Liver (tissue), 9 donors: ENCODE data around the gene SUGCT. TPM values are rescaled to one million over a fixed set of nuclear protein-coding genes. Genes with fewer than 3 reads are reported as not detected.

Experiments
- DNase-seq: peaks from one replicate; pipeline ENCODE4 v3.0.0-alpha.2; 2017; ENCODE audit warnings: low spot score
- H3K27ac ChIP-seq, 2 donors: one replicate each; pipeline ENCODE4 v1.7.0; 2013; ENCODE audit warnings: inconsistent platforms in 2 of 2, low read length in 2 of 2, control low read depth in 1 of 2, low read depth in 1 of 2, mild to moderate bottlenecking in 1 of 2
- H3K27me3 ChIP-seq, 4 donors: one replicate each; pipeline versions ENCODE4 v1.6.1 to v1.7.0; 2013; ENCODE audit warnings: low read length in 3 of 4, inconsistent platforms in 1 of 4, mild to moderate bottlenecking in 1 of 4, moderate library complexity in 1 of 4; ENCODE audit not compliant: control insufficient read depth in 4 of 4, insufficient read depth in 4 of 4
- H3K36me3 ChIP-seq, 4 donors: one replicate each; pipeline versions ENCODE4 v1.6.1 to v1.7.0; 2013; ENCODE audit warnings: low read length in 3 of 4, mild to moderate bottlenecking in 3 of 4, low read depth in 1 of 4, moderate library complexity in 1 of 4; ENCODE audit not compliant: control insufficient read depth in 4 of 4, insufficient read depth in 3 of 4
- H3K4me1 ChIP-seq, 4 donors: one replicate each; pipeline versions ENCODE4 v1.6.1 to v1.7.0; 2013; ENCODE audit warnings: low read length in 3 of 4, mild to moderate bottlenecking in 3 of 4, moderate library complexity in 1 of 4; ENCODE audit not compliant: control insufficient read depth in 4 of 4, insufficient read depth in 4 of 4
- H3K4me3 ChIP-seq, 3 donors: one replicate each; pipeline versions ENCODE4 v1.6.1 to v1.7.0; 2013; ENCODE audit warnings: low read length in 3 of 3, control low read depth in 1 of 3, low read depth in 1 of 3, mild to moderate bottlenecking in 1 of 3
- H3K9ac ChIP-seq, 2 donors: one replicate each; pipeline ENCODE4 v1.7.0; 2013; ENCODE audit warnings: low read length in 2 of 2, mild to moderate bottlenecking in 2 of 2, moderate library complexity in 2 of 2, control low read depth in 1 of 2, low read depth in 1 of 2
- H3K9me3 ChIP-seq, 4 donors: one replicate each; pipeline versions ENCODE4 v1.6.1 to v1.7.0; 2013; ENCODE audit warnings: low read length in 3 of 4; ENCODE audit not compliant: control insufficient read depth in 4 of 4
- ATF3 ChIP-seq: IDR thresholded peaks from 2 replicates; pipeline ENCODE4 v1.6.1; 2016; ENCODE audit warnings: antibody characterized with exemption
- EGR1 ChIP-seq, 2 donors: IDR thresholded peaks; 2 replicates each; pipeline ENCODE4 v1.6.1; 2016 to 2018; ENCODE audit warnings: antibody characterized with exemption in 2 of 2, low read depth in 2 of 2
- FOXA1 ChIP-seq: IDR thresholded peaks from 2 replicates; pipeline ENCODE4 v1.6.1; 2016; ENCODE audit warnings: antibody characterized with exemption
- FOXA2 ChIP-seq: IDR thresholded peaks from 2 replicates; pipeline ENCODE4 v1.6.1; 2016; ENCODE audit warnings: antibody characterized with exemption
- GABPA ChIP-seq, 2 donors: IDR thresholded peaks in 1 of 2; conservative IDR thresholded peaks in 1 of 2; 2 replicates each; pipeline ENCODE4 v1.6.1; 2016; ENCODE audit warnings: antibody characterized with exemption in 2 of 2, mild to moderate bottlenecking in 1 of 2, moderate library complexity in 1 of 2
- HNF4A ChIP-seq, 2 donors: conservative IDR thresholded peaks; 2 replicates each; pipeline ENCODE4 v1.6.1; 2016; ENCODE audit warnings: antibody characterized with exemption in 2 of 2, mild to moderate bottlenecking in 2 of 2
- HNF4G ChIP-seq: IDR thresholded peaks from 2 replicates; pipeline ENCODE4 v1.6.1; 2016; ENCODE audit warnings: antibody characterized with exemption
- JUND ChIP-seq, 2 donors: IDR thresholded peaks; 2 replicates each; pipeline ENCODE4 v1.6.1; 2016; ENCODE audit warnings: antibody characterized with exemption in 2 of 2
- NR2F2 ChIP-seq: IDR thresholded peaks from 2 replicates; pipeline ENCODE4 v1.6.1; 2016; ENCODE audit warnings: antibody characterized with exemption
- RAD21 ChIP-seq, 2 donors: IDR thresholded peaks; 2 replicates each; pipeline ENCODE4 v1.6.1; 2016; ENCODE audit warnings: antibody characterized with exemption in 2 of 2, mild to moderate bottlenecking in 2 of 2
- REST ChIP-seq: IDR thresholded peaks from 2 replicates; pipeline ENCODE4 v1.6.1; 2016; ENCODE audit warnings: antibody characterized with exemption, mild to moderate bottlenecking
- RXRA ChIP-seq, 2 donors: IDR thresholded peaks; 2 replicates each; pipeline ENCODE4 v1.6.1; 2017 to 2018; ENCODE audit warnings: antibody characterized with exemption in 2 of 2, mild to moderate bottlenecking in 1 of 2
- SP1 ChIP-seq: IDR thresholded peaks from 2 replicates; pipeline ENCODE4 v1.6.1; 2018; ENCODE audit warnings: antibody characterized with exemption, mild to moderate bottlenecking
- TAF1 ChIP-seq: conservative IDR thresholded peaks from 2 replicates; pipeline ENCODE4 v1.6.1; 2016; ENCODE audit warnings: antibody characterized with exemption, mild to moderate bottlenecking
- YY1 ChIP-seq: IDR thresholded peaks from 2 replicates; pipeline ENCODE4 v1.6.1; 2016; ENCODE audit warnings: antibody characterized with exemption, mild to moderate bottlenecking
- WGBS: extraction: QIAGEN DNeasy Blood & Tissue Kit; methylation state at CpG from one replicate; pipeline ENCODE4 v1.1.7; 2013; 5-methylcytosine and 5-hydroxymethylcytosine counted together
- polyA plus RNA-seq, 2 donors: library from polyadenylated mRNA; stranded (reverse) in 1 of 2; unstranded in 1 of 2; fragments of 200-250 nt in 1 of 2; fragments of >200 nt in 1 of 2; fragmentation: Nextera tagmentation in 1 of 2; extraction: Ambion mirVana in 1 of 2; gene quantifications; one replicate each; pipeline versions ENCODE4 v1.2.1 to v1.2.3, GENCODE V29; 2013 to 2015
- total RNA-seq, 2 donors: library from RNA; depleted of rRNA; stranded (reverse); fragments of >200 nt; gene quantifications; one replicate each; pipeline ENCODE4 v1.2.3, GENCODE V29; 2014
- TF ChIP-seq, protein P1 (sequence below): IDR thresholded peaks from 2 replicates; pipeline ENCODE4 v1.6.1; 2016; ENCODE audit warnings: antibody characterized with exemption
- TF ChIP-seq, protein P2 (sequence below): fragments of 150-350 bp; IDR thresholded peaks from 2 replicates; pipeline ENCODE4 v1.5.1; 2017; ENCODE audit warnings: improper control_type of control experiment, low read depth, low read length; ENCODE audit not compliant: missing input control
- TF ChIP-seq, protein P3 (sequence below): IDR thresholded peaks from 2 replicates; pipeline ENCODE4 v1.6.1; 2016; ENCODE audit warnings: antibody characterized with exemption
- donor health status: healthy.
- donor health status: healthy.
- donor health status: healthy.
- donor health status: healthy.
- donor health status: healthy.

Gene SUGCT
- total and polyA plus RNA-seq, 4 donors: 6.2 to 11.9 (median 9.9) TPM

DNA sequence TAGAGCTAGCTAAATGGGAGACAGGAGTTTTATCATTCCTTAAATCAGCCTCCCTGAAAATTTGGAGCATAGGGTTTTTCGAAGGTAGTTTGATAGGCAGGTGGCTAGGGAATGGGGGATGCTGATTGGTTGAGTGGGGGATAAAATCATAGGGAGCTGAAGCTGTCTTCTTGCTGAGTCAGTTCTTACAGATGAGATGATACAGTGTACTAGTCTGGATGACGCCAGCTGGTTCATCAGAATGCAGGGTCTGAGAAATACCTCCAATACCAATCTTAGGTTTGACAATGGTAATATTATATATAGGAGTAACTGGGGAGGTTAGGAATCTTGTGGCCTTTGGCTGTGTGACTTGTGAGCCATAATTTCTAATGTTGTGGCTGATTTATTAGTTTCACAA, 271.2 kb downstream of the SUGCT start:
- no peaks in the 10 kb centered on the region for H3K9me3 ChIP-seq
- H3K9ac ChIP-seq: no peak overlapping the region
- DNase-seq: no peak
- 89% methylated on average over 2 of the region's 2 CpGs for WGBS
- no peak for TF ChIP-seq FOXA1
- TF ChIP-seq ATF3: no peak
- no peak for TF ChIP-seq TAF1
- TF ChIP-seq SP1: no peak
- no peak for TF ChIP-seq YY1
- TF ChIP-seq FOXA2: no peak
- no peak for TF ChIP-seq HNF4G
- TF ChIP-seq GABPA (IDR thresholded peaks at IDR 0.05 in 1 of 2, conservative IDR thresholded peaks at IDR 0.05 in 1 of 2): no peak
- TF ChIP-seq, protein P1, sequence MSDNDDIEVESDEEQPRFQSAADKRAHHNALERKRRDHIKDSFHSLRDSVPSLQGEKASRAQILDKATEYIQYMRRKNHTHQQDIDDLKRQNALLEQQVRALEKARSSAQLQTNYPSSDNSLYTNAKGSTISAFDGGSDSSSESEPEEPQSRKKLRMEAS: no peak
- TF ChIP-seq RAD21 (IDR thresholded peaks at IDR 0.05): no peak
- TF ChIP-seq REST: no peak
- TF ChIP-seq, protein P2, sequence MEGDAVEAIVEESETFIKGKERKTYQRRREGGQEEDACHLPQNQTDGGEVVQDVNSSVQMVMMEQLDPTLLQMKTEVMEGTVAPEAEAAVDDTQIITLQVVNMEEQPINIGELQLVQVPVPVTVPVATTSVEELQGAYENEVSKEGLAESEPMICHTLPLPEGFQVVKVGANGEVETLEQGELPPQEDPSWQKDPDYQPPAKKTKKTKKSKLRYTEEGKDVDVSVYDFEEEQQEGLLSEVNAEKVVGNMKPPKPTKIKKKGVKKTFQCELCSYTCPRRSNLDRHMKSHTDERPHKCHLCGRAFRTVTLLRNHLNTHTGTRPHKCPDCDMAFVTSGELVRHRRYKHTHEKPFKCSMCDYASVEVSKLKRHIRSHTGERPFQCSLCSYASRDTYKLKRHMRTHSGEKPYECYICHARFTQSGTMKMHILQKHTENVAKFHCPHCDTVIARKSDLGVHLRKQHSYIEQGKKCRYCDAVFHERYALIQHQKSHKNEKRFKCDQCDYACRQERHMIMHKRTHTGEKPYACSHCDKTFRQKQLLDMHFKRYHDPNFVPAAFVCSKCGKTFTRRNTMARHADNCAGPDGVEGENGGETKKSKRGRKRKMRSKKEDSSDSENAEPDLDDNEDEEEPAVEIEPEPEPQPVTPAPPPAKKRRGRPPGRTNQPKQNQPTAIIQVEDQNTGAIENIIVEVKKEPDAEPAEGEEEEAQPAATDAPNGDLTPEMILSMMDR: no peak
- TF ChIP-seq JUND (IDR thresholded peaks at IDR 0.05): no peak
- TF ChIP-seq EGR1 (IDR thresholded peaks at IDR 0.05; ENCODE audit: low read depth in 2 of 2): no peak
- no peak for TF ChIP-seq RXRA (IDR thresholded peaks at IDR 0.05)
- TF ChIP-seq HNF4A (conservative IDR thresholded peaks at IDR 0.05): no peak
- TF ChIP-seq, protein P3, sequence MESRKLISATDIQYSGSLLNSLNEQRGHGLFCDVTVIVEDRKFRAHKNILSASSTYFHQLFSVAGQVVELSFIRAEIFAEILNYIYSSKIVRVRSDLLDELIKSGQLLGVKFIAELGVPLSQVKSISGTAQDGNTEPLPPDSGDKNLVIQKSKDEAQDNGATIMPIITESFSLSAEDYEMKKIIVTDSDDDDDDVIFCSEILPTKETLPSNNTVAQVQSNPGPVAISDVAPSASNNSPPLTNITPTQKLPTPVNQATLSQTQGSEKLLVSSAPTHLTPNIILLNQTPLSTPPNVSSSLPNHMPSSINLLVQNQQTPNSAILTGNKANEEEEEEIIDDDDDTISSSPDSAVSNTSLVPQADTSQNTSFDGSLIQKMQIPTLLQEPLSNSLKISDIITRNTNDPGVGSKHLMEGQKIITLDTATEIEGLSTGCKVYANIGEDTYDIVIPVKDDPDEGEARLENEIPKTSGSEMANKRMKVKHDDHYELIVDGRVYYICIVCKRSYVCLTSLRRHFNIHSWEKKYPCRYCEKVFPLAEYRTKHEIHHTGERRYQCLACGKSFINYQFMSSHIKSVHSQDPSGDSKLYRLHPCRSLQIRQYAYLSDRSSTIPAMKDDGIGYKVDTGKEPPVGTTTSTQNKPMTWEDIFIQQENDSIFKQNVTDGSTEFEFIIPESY: no peak
- TF ChIP-seq NR2F2: no peak
- no peak overlapping the region for H3K27ac ChIP-seq
- no peaks in the 10 kb centered on the region for H3K36me3 ChIP-seq
- no peaks in the 10 kb centered on the region for H3K27me3 ChIP-seq
- no peak overlapping the region for H3K4me3 ChIP-seq
- H3K4me1 ChIP-seq: peaks cover 3 to 24% (median 10%) of the 10 kb centered on the region in 4 donors
